KOPT-K1 (cell line): ENCODE results near the gene SUPT7L.

Experiments
- H3K27ac ChIP-seq: fragments of 200-600 bp; sonication (generic); 2 replicates; pipeline ENCODE4 v1.5.1; 2016; ENCODE audit warnings: antibody characterized with exemption, mild to moderate bottlenecking, low read depth, low read length; ENCODE audit not compliant: poor library complexity, severe bottlenecking
- H3K36me3 ChIP-seq: fragments of 200-600 bp; sonication (generic); 2 replicates; pipeline ENCODE4 v1.5.1; 2017; ENCODE audit warnings: antibody characterized with exemption, mild to moderate bottlenecking, low read length, moderate library complexity; ENCODE audit not compliant: insufficient read depth
- H3K9me3 ChIP-seq: fragments of 200-600 bp; sonication (generic); 2 replicates; pipeline ENCODE4 v1.5.1; 2017; ENCODE audit warnings: antibody characterized with exemption, low read length, mild to moderate bottlenecking; ENCODE audit not compliant: insufficient read depth, poor library complexity, severe bottlenecking

Gene SUPT7L

GRCh38 chr2:27664622-27665363 lies 1.4 kb upstream of the SUPT7L start:
- no peaks in the 10 kb centered on the region for H3K9me3 ChIP-seq
- peak overlapping the region; percentile 81 for H3K27ac ChIP-seq
- H3K36me3 ChIP-seq = peaks cover 49% of the 10 kb centered on the region

GRCh38 chr2:27664154-27664574 lies 750 bp upstream of the SUPT7L start:
- H3K36me3 ChIP-seq = peaks cover 50% of the 10 kb centered on the region
- H3K9me3 ChIP-seq = no peaks in the 10 kb centered on the region
- H3K27ac ChIP-seq = peak overlapping the region; percentile 81

DNA sequence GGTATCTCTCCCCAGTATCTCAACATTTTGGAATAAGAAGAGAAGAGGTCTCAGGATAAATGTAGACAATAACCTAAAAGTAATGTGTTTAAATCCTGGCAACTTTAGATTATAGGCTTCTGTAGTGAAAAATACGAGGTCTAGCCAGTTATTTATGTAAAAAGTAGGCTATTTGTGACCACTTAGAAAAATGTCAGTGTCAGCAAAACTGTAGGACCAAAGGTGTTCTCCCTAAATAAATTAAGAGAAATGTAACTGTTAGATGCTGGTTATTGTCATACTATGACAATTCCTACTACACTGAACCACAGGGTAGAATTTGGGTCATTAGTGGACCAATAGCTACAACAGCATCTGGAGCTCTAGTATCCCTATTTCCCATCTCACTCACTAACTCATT lies 2.0 kb downstream of the SUPT7L start:
- H3K36me3 ChIP-seq = peaks cover 58% of the 10 kb centered on the region
- no peaks in the 10 kb centered on the region for H3K9me3 ChIP-seq
- H3K27ac ChIP-seq = no peak overlapping the region

DNA sequence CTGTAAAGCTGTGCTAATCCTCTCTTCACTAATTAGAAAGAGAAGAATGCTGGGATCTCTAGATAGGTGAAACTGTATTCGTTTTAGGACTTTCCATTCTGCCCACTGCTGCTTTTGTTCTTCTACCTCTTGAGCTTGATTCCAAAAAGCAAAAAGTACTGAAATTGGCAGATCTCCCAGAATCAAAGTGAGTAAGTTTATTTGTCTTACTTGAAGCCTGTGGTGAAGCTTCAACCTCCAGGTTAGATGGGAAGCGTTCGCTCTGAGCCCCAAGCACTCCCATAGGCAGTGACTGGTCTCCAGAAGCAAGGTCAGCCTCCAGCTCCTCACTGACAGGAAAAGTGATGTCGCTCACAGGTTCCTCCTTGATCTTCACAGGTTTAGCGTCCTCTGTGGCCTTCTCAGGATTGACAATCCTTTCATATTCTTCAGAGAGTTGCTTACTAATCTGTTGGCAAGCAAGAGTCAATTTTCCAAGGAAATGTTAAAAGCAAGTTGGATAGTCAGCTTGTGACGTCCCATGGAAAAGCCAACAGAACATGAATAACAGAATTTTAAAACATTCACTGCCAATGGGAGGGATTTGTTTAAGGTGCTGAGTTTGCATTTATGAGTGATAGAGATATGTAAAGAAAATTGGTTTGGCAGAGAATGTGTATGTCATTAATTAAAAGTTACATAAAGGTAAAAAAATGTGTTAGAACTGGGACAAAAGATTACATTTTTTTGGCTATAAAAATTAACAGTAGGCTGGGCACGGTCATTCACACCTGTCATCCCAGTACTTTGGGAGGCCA lies 8.1 kb downstream of the SUPT7L start:
- Histone ChIP-seq H3K36me3 (peaks cover 99% of the 10 kb centered on the region), H3K27ac (no peak overlapping the region), H3K9me3 (no peaks in the 10 kb centered on the region)

DNA sequence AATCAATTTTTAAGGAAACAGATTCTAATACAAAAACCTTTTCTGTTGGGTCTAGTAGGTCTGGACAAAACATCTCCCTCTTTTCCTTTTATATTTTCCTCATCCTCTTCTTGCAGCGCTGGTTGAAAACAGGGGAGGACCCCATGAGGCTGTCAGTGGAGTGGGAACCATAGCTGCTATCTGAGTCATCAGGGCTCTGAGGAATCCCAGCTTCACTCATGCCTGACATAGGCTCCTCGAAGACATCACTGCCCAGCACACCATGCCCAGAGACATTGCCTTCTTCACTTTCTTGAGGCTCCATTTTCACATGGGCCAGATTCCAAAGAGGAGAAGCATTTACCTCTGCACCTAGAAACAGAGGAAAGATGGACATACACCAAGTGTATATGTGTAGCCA lies 10.0 kb downstream of the SUPT7L start:
- Histone ChIP-seq H3K9me3 (no peaks in the 10 kb centered on the region), H3K27ac (no peak overlapping the region), H3K36me3 (peaks cover 99% of the 10 kb centered on the region)

DNA sequence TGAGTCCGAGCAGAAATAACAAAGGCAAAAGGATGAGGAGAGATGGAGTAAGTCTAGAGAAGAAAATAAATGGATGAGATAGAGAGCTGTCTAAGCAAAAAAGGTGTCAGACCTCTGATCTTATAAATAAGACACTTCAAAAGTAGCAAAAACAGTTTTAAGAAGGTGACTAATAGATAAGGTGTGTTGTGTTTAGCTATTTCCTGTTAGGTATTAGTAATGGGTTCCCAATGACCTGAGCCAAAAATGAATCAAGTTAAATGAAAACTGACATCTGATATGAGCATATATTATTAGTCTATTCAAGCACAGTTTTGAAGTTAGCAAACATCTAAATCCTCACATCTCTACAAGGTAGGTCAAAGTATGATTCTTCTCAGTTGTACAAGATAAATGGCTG lies 10.6 kb downstream of the SUPT7L start:
- no peak overlapping the region for H3K27ac ChIP-seq
- H3K9me3 ChIP-seq = no peaks in the 10 kb centered on the region
- peaks cover 99% of the 10 kb centered on the region for H3K36me3 ChIP-seq

- Histone ChIP-seq H3K9me3 (no peaks in the 10 kb centered on the region), H3K27ac (no peak overlapping the region), H3K36me3 (peaks cover 99% of the 10 kb centered on the region)
These were observed 11.1 kb downstream of the SUPT7L start for GRCh38 chr2:27652341-27652740.

DNA sequence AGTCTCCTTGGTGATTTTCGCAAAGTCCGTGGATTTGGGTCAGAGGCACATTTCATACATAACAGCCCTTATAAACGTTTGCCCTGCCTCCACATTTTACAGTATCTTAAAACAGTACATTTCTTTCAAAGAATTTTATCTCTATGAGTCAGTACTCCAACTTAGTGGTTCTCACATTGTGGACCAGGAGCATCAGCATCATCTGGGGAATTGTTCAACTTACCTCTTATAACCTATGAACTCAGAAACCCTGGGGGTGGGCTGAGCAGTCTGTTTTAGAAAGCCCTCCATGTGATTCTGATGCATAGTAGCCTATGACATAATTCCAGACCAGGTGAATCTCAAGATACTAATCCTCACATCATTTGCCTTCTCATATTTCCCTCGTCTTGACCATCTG lies 12.4 kb downstream of the SUPT7L start:
- no peaks in the 10 kb centered on the region for H3K9me3 ChIP-seq
- H3K36me3 ChIP-seq = peaks cover 99% of the 10 kb centered on the region
- H3K27ac ChIP-seq = no peak overlapping the region

GRCh38 chr2:27647737-27648136 lies 15.7 kb downstream of the SUPT7L start:
- no peaks in the 10 kb centered on the region for H3K9me3 ChIP-seq
- peaks cover 93% of the 10 kb centered on the region for H3K36me3 ChIP-seq
- no peak overlapping the region for H3K27ac ChIP-seq

DNA sequence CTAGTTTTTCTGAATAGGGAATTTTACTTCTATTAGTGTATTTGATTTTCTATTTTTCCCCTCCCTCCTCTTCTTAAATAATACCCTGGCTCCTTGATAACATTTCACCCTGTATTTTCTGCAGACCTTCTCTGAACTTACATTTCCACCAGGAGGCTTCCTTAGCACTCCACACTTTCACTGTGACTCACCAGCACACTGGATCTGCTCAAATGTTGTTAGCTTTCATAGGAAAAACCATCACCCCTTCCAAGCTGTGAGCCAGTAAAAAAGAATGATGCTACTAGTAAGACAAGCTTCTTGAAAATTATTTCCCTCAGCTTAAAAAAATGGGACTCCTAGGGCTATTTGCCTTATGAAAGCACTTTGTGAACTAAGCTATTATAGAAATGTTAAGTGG lies 16.1 kb downstream of the SUPT7L start:
- Histone ChIP-seq H3K9me3 (no peaks in the 10 kb centered on the region), H3K27ac (no peak overlapping the region), H3K36me3 (peaks cover 93% of the 10 kb centered on the region)

DNA sequence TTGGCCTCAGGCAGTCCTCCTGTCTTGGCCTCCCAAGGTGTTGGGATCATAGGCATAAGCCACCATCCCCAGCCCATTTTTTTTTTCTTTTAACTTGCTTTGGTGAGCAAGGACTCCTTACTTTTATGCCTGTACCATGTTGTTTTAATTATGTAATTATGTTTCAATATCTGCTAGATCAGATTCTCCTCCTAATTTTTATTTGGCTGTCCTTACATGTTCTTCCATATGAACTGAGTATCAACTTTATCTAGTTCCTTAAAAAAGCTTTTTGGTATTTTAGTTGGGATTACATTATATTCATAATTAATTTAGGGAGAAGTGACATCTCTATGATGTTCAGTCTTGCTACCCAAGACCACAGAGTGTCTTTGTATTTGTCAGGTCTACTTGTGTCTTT lies 18.2 kb downstream of the SUPT7L start:
- Histone ChIP-seq H3K36me3 (peaks cover 94% of the 10 kb centered on the region), H3K27ac (no peak overlapping the region), H3K9me3 (no peaks in the 10 kb centered on the region)

GRCh38 chr2:27640722-27641245 lies 22.6 kb downstream of the SUPT7L start:
- H3K36me3 ChIP-seq = peaks cover 89% of the 10 kb centered on the region
- no peak overlapping the region for H3K27ac ChIP-seq
- no peaks in the 10 kb centered on the region for H3K9me3 ChIP-seq

GRCh38 chr2:27638709-27639108 lies 24.7 kb downstream of the SUPT7L start:
- H3K9me3 ChIP-seq = no peaks in the 10 kb centered on the region
- no peak overlapping the region for H3K27ac ChIP-seq
- H3K36me3 ChIP-seq = peaks cover 89% of the 10 kb centered on the region

GRCh38 chr2:27638037-27638637 lies 25.3 kb downstream of the SUPT7L start:
- Histone ChIP-seq H3K9me3 (no peaks in the 10 kb centered on the region), H3K27ac (no peak overlapping the region), H3K36me3 (peaks cover 89% of the 10 kb centered on the region)

- no peaks in the 10 kb centered on the region for H3K9me3 ChIP-seq
- H3K36me3 ChIP-seq = peaks cover 92% of the 10 kb centered on the region
- no peak overlapping the region for H3K27ac ChIP-seq
These were observed 26.6 kb downstream of the SUPT7L start for GRCh38 chr2:27636766-27637165.
